ENCODE data around the gene SGCB.

GRCh38 chr4:52001616-52002015 is 36.5 kb downstream of the SGCB start:
- TF ChIP-seq MXI1 (IDR thresholded peaks at IDR 0.05; ENCODE audit: borderline replicate concordance, low read depth, low read length) (no peak), POLR2A (IDR thresholded peaks at IDR 0.05; ENCODE audit: low read depth, low read length) (no peak), CTCF (conservative IDR thresholded peaks at IDR 0.05; ENCODE audit: low read depth, low read length) (no peak), RAD21 (IDR thresholded peaks at IDR 0.05; ENCODE audit: low read length) (no peak)
- TF ChIP-seq, protein P1, sequence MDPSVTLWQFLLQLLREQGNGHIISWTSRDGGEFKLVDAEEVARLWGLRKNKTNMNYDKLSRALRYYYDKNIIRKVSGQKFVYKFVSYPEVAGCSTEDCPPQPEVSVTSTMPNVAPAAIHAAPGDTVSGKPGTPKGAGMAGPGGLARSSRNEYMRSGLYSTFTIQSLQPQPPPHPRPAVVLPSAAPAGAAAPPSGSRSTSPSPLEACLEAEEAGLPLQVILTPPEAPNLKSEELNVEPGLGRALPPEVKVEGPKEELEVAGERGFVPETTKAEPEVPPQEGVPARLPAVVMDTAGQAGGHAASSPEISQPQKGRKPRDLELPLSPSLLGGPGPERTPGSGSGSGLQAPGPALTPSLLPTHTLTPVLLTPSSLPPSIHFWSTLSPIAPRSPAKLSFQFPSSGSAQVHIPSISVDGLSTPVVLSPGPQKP (IDR thresholded peaks at IDR 0.05; ENCODE audit: borderline replicate concordance, low read depth, low read length), result no peak

Measured in IMR-90 (cell line).